ENCODE results near the gene SAYSD1.

The SAYSD1 gene

DNA sequence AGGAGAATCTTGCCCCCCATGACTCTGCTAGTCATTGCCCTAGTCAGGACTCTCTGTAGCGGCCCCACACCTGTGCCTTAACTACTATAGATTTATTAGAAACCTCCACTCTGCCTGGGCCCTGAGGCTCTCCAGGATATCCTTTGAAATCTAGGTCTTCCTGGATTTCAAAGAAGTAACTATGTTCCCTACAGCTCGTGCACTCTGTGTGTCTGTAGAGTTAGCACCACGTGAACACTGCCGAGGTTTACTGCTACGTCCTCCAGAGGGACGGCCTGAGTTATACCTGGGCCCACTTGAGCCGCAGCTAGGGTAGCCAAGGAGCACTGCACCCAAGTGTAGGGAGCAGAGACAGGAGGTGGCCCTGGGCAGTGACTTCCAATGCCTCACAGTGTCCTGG is 46.6 kb downstream of the SAYSD1 start:
- TF ChIP-seq, protein P1, sequence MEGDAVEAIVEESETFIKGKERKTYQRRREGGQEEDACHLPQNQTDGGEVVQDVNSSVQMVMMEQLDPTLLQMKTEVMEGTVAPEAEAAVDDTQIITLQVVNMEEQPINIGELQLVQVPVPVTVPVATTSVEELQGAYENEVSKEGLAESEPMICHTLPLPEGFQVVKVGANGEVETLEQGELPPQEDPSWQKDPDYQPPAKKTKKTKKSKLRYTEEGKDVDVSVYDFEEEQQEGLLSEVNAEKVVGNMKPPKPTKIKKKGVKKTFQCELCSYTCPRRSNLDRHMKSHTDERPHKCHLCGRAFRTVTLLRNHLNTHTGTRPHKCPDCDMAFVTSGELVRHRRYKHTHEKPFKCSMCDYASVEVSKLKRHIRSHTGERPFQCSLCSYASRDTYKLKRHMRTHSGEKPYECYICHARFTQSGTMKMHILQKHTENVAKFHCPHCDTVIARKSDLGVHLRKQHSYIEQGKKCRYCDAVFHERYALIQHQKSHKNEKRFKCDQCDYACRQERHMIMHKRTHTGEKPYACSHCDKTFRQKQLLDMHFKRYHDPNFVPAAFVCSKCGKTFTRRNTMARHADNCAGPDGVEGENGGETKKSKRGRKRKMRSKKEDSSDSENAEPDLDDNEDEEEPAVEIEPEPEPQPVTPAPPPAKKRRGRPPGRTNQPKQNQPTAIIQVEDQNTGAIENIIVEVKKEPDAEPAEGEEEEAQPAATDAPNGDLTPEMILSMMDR (IDR thresholded peaks at IDR 0.05; ENCODE audit: unreplicated experiment in 3 of 3): no peak
- peaks cover 32% of the 10 kb centered on the region for H3K27me3 Mint-ChIP-seq (ENCODE audit: low read depth)
- no peaks in the 10 kb centered on the region for H3K36me3 Mint-ChIP-seq (ENCODE audit: low read depth)
- no peak overlapping the region for H3K27ac Mint-ChIP-seq
- peaks cover 4% of the 10 kb centered on the region for H3K9me3 Mint-ChIP-seq
- no peak overlapping the region for H3K4me3 Mint-ChIP-seq
- no peaks in the 10 kb centered on the region for H3K4me1 Mint-ChIP-seq

DNA sequence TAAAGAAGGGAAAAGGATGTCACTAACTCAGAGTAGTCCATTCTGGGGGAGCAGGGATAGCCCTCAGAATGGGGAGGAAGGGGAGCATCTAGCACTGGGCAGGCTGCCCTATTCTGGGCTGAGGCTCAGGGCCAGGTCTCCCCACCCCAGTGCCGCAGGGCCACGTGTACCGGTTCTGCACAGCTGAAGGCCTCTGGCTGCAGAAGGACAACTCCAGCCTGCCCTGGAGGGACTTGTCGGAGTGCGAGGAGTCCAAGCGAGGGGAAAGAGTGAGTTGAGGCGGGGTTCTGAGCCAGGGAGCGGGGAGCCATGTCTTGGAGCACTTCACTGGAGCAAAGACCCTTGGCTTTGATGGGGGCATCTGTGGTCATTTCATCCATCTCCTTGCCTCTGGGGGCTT is 49.4 kb downstream of the SAYSD1 start:
- Mint-ChIP-seq H3K4me1 (no peaks in the 10 kb centered on the region), H3K4me3 (no peak overlapping the region), H3K27ac (no peak overlapping the region), H3K27me3 (ENCODE audit: low read depth) (peaks cover 43% of the 10 kb centered on the region), H3K9me3 (peaks cover 4% of the 10 kb centered on the region), H3K36me3 (ENCODE audit: low read depth) (no peaks in the 10 kb centered on the region)
- TF ChIP-seq, protein P1 (IDR thresholded peaks at IDR 0.05; ENCODE audit: unreplicated experiment in 3 of 3): no peak

DNA sequence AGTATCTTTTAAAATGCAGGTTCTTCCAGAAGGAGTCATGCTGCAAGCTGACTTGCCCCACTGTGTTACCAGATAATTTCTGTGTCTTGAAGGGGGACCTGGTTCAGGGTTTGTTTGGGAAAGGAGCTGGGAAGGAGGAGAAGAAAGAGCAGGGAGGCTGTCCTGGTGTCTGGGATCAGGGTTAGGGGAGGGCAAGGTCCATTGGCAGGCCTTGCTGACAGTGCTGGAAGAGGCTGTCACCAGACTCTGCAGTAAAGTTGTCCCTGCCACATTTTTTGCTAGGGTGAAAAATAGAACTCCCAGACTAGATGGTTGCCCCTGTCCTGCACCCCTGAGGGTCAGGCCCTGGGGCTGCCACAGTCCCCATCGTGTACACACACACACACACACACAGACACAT is 51.5 kb downstream of the SAYSD1 start:
- Mint-ChIP-seq H3K36me3 (ENCODE audit: low read depth) (no peaks in the 10 kb centered on the region), H3K9me3 (no peaks in the 10 kb centered on the region), H3K27me3 (ENCODE audit: low read depth) (peaks cover 54% of the 10 kb centered on the region), H3K4me1 (no peaks in the 10 kb centered on the region), H3K27ac (no peak overlapping the region), H3K4me3 (no peak overlapping the region)
- TF ChIP-seq, protein P1 (IDR thresholded peaks at IDR 0.05; ENCODE audit: unreplicated experiment in 3 of 3): no peak

DNA sequence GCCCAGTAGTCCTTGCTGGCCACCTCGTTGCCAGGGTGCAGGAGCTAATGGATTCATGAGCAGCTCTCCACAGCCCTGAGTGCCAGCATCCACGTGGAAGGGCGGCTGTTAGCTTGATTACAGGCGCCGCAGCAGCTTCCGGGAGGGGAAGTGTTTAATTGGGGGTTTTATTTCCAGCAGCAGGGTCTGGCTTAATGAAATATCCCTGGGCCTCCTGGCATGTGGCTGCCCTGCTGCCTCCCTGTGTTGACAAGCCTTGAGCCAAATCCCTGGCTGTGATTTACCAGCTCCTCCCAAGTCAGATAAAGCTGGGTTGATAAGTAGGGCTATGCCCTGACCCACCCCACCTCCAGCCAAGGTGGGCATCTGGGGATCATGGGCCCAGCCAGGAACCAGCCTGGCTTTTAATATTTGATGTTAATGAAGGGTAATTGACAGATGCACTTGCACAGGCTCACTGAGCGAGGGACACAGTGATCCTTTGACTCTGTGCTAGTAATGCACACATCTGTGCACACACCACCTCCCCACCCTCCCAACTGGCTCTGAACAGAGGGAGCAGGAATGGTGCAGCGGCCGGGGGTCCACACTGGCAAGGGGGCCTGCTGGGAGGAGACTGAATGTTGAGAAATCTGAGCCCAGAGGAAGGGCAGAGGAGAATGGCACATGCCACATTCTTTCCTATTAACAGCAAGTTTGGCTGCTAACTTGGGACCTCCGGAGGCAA is 52.8 kb downstream of the SAYSD1 start:
- no peak overlapping the region for H3K27ac Mint-ChIP-seq
- no peaks in the 10 kb centered on the region for H3K4me1 Mint-ChIP-seq
- peaks cover 62% of the 10 kb centered on the region for H3K27me3 Mint-ChIP-seq (ENCODE audit: low read depth)
- no peak overlapping the region for H3K4me3 Mint-ChIP-seq
- TF ChIP-seq, protein P1 (IDR thresholded peaks at IDR 0.05; ENCODE audit: unreplicated experiment in 3 of 3): no peak
- H3K36me3 Mint-ChIP-seq (ENCODE audit: low read depth): no peaks in the 10 kb centered on the region
- H3K9me3 Mint-ChIP-seq: no peaks in the 10 kb centered on the region

DNA sequence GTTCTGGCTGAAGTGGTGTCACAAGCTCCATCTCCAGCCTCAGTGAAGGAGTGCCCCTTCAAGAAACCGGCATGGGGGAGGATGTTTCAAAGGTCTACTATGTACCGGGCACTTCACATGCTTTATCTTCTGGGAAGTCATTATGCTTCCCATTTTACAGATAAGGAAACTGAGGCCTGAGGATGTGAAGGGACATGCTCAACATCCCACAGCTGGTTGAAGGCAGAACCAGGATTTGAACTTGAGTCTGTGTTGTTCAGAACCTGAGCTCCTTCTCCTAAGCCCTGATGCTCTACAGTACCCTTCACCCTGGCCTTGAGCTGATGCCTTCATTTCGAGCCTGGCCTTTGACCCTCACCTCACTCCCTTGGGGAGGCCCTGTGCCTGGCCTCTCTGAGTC is 53.4 kb downstream of the SAYSD1 start:
- Mint-ChIP-seq H3K27me3 (ENCODE audit: low read depth) (peaks cover 63% of the 10 kb centered on the region), H3K9me3 (no peaks in the 10 kb centered on the region), H3K4me1 (no peaks in the 10 kb centered on the region), H3K27ac (no peak overlapping the region), H3K36me3 (ENCODE audit: low read depth) (no peaks in the 10 kb centered on the region), H3K4me3 (no peak overlapping the region)
- TF ChIP-seq, protein P1 (IDR thresholded peaks at IDR 0.05; ENCODE audit: unreplicated experiment in 3 of 3): no peak

DNA sequence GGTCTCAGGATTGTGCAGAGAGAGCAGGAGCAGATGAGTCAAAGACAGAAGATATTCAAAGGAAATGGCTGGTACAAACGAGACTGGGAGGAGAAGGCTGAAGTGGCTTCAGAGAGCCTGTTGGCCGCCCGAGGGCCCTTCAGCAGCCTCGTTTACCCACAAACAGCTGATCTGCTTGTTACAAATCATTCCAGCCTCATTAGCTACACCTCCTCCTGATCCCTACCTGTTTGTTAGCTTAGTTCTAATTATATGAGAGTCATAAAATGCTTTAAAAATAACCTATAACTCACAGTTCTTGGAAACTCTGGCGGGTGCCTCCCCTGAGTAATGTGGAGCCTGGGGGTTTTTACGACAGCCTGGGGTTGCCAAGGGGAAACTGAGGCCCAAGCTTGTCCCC is 53.8 kb downstream of the SAYSD1 start:
- TF ChIP-seq, protein P1 (IDR thresholded peaks at IDR 0.05; ENCODE audit: unreplicated experiment in 3 of 3): no peak
- Mint-ChIP-seq H3K27me3 (ENCODE audit: low read depth) (peaks cover 66% of the 10 kb centered on the region), H3K9me3 (no peaks in the 10 kb centered on the region), H3K27ac (no peak overlapping the region), H3K4me3 (no peak overlapping the region), H3K36me3 (ENCODE audit: low read depth) (no peaks in the 10 kb centered on the region), H3K4me1 (no peaks in the 10 kb centered on the region)

Data from nephron (organoid).